Activated naive CD8-positive, alpha-beta T cell treated with anti-CD3 and anti-CD28 coated beads, Interleukin-2, amount 50 U/mL, for 24 hours (primary cell): ENCODE data around the gene EIF4E2.

Source experiments
- ATAC-seq: fragments of 150-1000 bp; cut with Tn5 transposase; one replicate; pipeline ENCODE4 v1.10.0; 2021
- DNase-seq: peaks from one replicate; pipeline ENCODE4 v3.0.0; 2021
- H3K27ac Mint-ChIP-seq: one replicate; pipeline ENCODE4 v1.8.0; 2021; ENCODE audit warnings: mild to moderate bottlenecking, mixed read lengths
- H3K27me3 Mint-ChIP-seq: one replicate; pipeline ENCODE4 v1.8.0; 2021; ENCODE audit warnings: mixed read lengths
- H3K36me3 Mint-ChIP-seq: one replicate; pipeline ENCODE4 v1.8.0; 2021; ENCODE audit warnings: low read depth, mixed read lengths
- H3K4me1 Mint-ChIP-seq: one replicate; pipeline ENCODE4 v1.8.0; 2021; ENCODE audit warnings: mixed read lengths
- H3K4me3 Mint-ChIP-seq: one replicate; pipeline ENCODE4 v1.8.0; 2021; ENCODE audit warnings: mild to moderate bottlenecking, moderate library complexity, mixed read lengths
- H3K9me3 Mint-ChIP-seq: one replicate; pipeline ENCODE4 v1.8.0; 2021; ENCODE audit warnings: mixed read lengths

EIF4E2 gene

GRCh38 chr2:232516551-232516950 is 33.9 kb upstream of the EIF4E2 start:
- Mint-ChIP-seq H3K9me3 (no peaks in the 10 kb centered on the region), H3K4me1 (peaks cover 2% of the 10 kb centered on the region), H3K4me3 (no peak overlapping the region), H3K27me3 (peaks cover 23% of the 10 kb centered on the region), H3K27ac (no peak overlapping the region), H3K36me3 (no peaks in the 10 kb centered on the region)
- DNase-seq (no peak), ATAC-seq (no peak)

DNA sequence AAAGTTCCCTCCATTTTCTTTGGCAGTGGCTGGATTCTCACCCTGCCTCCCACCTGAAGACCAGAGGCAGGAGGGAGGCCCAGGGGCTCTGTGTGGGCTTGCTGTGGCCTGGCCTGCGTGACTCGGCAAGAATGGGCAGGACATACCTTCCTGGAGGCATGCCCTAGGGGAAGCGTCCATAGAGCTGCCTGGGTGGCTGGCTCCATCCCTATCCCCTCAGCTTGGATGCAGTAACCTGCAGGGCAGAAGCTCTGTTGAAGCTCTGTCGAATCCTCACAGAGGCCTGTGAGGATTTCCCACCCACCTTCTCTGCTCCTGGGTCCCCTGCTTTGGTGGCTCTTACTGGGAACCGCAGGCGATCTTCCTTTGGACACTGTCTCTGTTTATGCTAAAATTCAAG is 31.6 kb upstream of the EIF4E2 start:
- DNase-seq, result no peak
- H3K27ac Mint-ChIP-seq, result no peak overlapping the region

DNA sequence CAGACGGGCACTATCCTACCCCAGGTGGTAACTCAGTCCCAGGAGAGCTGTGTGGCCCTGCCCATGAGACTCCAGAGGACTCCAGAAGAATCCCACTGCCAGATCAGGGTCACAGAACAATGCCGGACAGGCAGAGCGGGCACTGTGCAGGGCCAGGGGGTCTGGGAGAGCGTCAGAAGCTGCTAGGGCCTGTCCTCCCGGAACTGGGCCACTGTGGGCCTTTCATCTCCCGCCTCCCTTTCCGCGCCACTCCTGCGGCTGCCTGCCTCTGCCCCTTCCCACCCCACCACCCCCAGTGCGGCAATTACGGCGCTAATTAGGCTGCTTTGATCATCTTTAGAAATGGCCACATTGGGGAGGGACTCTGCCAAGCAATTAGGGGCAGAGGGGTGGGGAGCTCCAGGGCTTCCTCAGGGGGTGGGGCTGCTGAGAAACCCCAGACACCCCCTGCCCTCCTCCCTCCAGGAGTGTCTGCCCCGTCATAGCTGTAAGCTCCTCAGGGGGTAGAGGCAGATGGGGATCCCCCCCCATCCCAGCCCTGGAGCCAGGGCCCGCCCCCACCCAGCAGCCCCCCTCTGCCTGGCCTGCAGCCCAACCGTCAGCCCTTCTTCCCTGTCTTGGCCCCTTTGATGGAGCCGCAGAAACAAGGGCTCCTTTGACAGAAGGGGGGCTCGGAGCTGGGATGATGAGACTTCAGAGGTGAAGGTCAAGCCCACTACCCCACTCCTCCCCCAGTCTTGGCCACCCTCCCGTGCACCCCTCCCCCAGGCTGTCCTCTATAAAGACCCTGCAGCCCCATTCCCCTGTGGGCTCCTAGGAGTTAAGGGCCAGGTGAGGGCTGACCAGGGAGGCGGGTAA is 30.7 kb upstream of the EIF4E2 start, which contains the start of gene PRSS56:
Gene PRSS56, plus strand, starts transcription at position 808 of the 858 bp plus-strand sequence. CDS start 211 bp downstream, outside the sequence.
- Mint-ChIP-seq H3K4me1 (peaks cover 5% of the 10 kb centered on the region), H3K36me3 (no peaks in the 10 kb centered on the region), H3K27me3 (peaks cover 31% of the 10 kb centered on the region), H3K4me3 (no peak within 1 kb of the TSS), H3K27ac (no peak within 1 kb of the TSS), H3K9me3 (no peaks in the 10 kb centered on the region)
- no peak for ATAC-seq
- no peak for DNase-seq

More for the DNA sequence above, 31.6 kb upstream of the EIF4E2 start:
- H3K9me3 Mint-ChIP-seq, result no peaks in the 10 kb centered on the region
- ATAC-seq, result no peak
- no peak overlapping the region for H3K4me3 Mint-ChIP-seq
- H3K36me3 Mint-ChIP-seq, result no peaks in the 10 kb centered on the region
- H3K27me3 Mint-ChIP-seq, result peaks cover 28% of the 10 kb centered on the region
- peaks cover 3% of the 10 kb centered on the region for H3K4me1 Mint-ChIP-seq

GRCh38 chr2:232520489-232520888 is 30.0 kb upstream of the EIF4E2 start:
- Mint-ChIP-seq H3K27me3 (peaks cover 32% of the 10 kb centered on the region), H3K4me1 (peaks cover 5% of the 10 kb centered on the region), H3K9me3 (no peaks in the 10 kb centered on the region), H3K36me3 (no peaks in the 10 kb centered on the region), H3K27ac (no peak overlapping the region), H3K4me3 (no peak overlapping the region)
- ATAC-seq, result no peak
- DNase-seq, result no peak

DNA sequence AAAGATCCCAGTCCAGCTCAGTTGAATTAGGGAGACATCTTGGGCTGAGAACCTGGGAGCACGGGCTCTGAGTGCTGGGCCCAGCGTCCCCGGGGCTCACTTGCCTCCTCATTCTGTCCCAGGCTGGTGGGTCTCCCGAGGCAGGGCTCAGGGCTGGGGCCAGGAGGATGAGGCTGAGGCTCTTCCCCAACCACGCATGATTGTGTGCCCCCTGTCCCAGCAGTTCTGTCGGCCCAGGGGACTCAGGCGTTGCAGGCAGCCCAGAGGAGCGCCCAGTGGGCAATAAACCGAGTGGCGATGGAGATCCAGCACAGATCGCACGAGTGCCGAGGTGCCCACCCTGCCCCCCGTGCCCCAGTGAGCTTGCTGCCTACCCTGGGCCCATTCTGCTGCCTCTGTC is 29.4 kb upstream of the EIF4E2 start:
- Mint-ChIP-seq H3K4me3 (no peak overlapping the region), H3K36me3 (no peaks in the 10 kb centered on the region), H3K4me1 (peaks cover 5% of the 10 kb centered on the region), H3K9me3 (no peaks in the 10 kb centered on the region), H3K27ac (no peak overlapping the region), H3K27me3 (peaks cover 34% of the 10 kb centered on the region)
- DNase-seq, result no peak
- no peak for ATAC-seq

GRCh38 chr2:232521959-232522622 is 28.4 kb upstream of the EIF4E2 start:
- no peak overlapping the region for H3K4me3 Mint-ChIP-seq
- no peaks in the 10 kb centered on the region for H3K9me3 Mint-ChIP-seq
- peak; percentile 82 for DNase-seq
- peaks cover 5% of the 10 kb centered on the region for H3K4me1 Mint-ChIP-seq
- ATAC-seq, result peak; percentile 57
- no peaks in the 10 kb centered on the region for H3K36me3 Mint-ChIP-seq
- H3K27me3 Mint-ChIP-seq, result peaks cover 41% of the 10 kb centered on the region
- no peak overlapping the region for H3K27ac Mint-ChIP-seq

DNA sequence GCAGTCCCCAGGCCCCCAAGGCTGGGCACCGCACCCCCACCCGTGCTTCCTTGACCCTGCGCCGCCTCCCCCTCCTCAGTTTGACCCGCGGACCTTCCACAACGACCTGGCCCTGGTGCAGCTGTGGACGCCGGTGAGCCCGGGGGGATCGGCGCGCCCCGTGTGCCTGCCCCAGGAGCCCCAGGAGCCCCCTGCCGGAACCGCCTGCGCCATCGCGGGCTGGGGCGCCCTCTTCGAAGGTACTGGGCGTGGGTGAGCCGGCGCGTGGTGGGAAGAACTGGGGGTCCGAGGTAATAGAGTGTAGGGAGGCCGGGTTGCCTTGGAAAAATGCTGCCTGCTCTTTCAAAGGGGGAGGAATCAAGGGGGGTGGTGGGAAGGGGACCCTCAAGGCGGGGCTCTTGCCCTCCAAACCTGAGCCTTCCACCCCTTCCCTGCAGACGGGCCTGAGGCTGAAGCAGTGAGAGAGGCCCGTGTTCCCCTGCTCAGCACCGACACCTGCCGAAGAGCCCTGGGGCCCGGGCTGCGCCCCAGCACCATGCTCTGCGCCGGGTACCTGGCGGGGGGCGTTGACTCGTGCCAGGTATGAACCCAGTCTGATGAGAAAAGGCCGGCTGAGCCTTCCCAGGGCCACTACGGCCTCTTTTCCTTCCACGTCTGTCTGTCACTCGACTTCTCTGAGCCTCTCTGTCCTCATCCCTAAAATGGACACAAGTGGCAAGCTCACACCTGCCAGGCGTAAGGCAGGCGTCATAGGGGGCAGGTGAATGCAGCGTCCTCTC is 27.7 kb upstream of the EIF4E2 start:
- Mint-ChIP-seq H3K27ac (no peak overlapping the region), H3K9me3 (no peaks in the 10 kb centered on the region), H3K4me1 (peaks cover 5% of the 10 kb centered on the region), H3K36me3 (no peaks in the 10 kb centered on the region), H3K4me3 (no peak overlapping the region), H3K27me3 (peaks cover 44% of the 10 kb centered on the region)
- DNase-seq (no peak), ATAC-seq (no peak)

DNA sequence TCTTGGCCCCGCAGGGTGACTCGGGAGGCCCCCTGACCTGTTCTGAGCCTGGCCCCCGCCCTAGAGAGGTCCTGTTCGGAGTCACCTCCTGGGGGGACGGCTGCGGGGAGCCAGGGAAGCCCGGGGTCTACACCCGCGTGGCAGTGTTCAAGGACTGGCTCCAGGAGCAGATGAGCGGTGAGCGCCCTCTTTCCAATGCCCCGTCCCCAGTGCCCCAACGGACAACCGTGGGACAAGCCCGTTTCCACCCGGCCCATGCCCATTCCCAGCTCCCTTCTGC is 27.1 kb upstream of the EIF4E2 start:
- Mint-ChIP-seq H3K27me3 (peaks cover 48% of the 10 kb centered on the region), H3K9me3 (no peaks in the 10 kb centered on the region), H3K4me1 (peaks cover 5% of the 10 kb centered on the region), H3K27ac (no peak overlapping the region), H3K4me3 (no peak overlapping the region), H3K36me3 (no peaks in the 10 kb centered on the region)
- ATAC-seq (no peak), DNase-seq (no peak)

DNA sequence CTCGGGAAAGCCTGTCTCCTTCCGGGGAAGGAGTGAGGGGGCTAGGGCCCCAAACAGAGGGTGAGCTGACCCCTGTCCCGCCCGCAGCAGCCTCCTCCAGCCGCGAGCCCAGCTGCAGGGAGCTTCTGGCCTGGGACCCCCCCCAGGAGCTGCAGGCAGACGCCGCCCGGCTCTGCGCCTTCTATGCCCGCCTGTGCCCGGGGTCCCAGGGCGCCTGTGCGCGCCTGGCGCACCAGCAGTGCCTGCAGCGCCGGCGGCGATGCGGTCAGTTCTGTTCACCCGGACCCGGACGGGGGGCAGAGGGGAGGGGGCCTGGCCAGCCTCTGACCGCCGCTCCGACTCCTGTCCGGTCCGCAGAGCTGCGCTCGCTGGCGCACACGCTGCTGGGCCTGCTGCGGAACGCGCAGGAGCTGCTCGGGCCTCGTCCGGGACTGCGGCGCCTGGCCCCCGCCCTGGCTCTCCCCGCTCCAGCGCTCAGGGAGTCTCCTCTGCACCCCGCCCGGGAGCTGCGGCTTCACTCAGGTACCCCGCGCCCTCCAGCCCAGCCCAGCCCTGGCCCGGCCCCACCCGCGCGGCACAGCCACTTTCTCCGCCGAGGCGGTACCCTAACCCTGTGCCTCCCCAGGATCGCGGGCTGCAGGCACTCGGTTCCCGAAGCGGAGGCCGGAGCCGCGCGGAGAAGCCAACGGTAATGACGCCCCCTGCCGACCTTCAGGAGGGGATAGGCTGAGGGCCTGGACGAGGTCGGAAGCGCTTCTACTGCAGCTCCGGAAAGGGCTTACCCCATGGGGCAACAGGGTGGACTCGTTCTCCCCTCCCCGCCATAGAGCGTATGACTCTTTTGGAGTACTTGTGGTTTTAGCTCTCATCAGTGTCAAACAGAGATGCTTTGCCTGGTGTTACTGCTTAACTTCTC is 26.5 kb upstream of the EIF4E2 start:
- ATAC-seq (peak; percentile 59), DNase-seq (peak; percentile 47)
- Mint-ChIP-seq H3K27ac (no peak overlapping the region), H3K4me1 (peaks cover 9% of the 10 kb centered on the region), H3K36me3 (no peaks in the 10 kb centered on the region), H3K9me3 (no peaks in the 10 kb centered on the region), H3K27me3 (peaks cover 46% of the 10 kb centered on the region), H3K4me3 (no peak overlapping the region)

DNA sequence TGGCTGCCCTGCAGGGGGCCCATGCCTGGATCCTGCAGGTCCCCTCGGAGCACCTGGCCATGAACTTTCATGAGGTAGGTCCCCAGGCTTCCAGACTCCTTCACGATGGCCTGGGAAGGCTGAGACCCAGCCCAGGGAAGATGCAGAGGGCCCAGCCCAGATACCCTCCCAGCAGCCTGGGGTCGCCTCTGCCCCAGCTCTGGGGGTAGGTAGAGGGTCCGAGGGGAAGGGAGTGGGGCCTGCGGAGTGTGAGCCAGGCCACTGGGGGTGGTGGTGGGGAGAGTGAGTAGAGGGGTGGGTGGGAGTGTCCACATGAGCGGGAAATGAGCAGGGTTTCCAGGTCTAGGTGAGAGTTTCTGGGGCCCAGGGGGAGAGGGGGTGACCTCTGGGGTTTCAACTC is 25.7 kb upstream of the EIF4E2 start:
- Mint-ChIP-seq H3K27me3 (peaks cover 40% of the 10 kb centered on the region), H3K9me3 (no peaks in the 10 kb centered on the region), H3K36me3 (no peaks in the 10 kb centered on the region), H3K4me1 (peaks cover 11% of the 10 kb centered on the region), H3K4me3 (no peak overlapping the region), H3K27ac (no peak overlapping the region)
- DNase-seq (no peak), ATAC-seq (no peak)

DNA sequence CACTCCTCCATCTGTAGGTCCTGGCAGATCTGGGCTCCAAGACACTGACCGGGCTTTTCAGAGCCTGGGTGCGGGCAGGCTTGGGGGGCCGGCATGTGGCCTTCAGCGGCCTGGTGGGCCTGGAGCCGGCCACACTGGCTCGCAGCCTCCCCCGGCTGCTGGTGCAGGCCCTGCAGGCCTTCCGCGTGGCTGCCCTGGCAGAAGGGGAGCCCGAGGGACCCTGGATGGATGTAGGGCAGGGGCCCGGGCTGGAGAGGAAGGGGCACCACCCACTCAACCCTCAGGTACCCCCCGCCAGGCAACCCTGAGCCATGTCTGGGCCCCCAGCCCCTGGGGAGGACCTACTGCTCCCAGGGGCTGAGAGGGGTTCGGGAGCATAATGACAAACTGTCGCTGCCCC is 25.3 kb upstream of the EIF4E2 start:
- no peaks in the 10 kb centered on the region for H3K9me3 Mint-ChIP-seq
- ATAC-seq, result no peak

DNA sequence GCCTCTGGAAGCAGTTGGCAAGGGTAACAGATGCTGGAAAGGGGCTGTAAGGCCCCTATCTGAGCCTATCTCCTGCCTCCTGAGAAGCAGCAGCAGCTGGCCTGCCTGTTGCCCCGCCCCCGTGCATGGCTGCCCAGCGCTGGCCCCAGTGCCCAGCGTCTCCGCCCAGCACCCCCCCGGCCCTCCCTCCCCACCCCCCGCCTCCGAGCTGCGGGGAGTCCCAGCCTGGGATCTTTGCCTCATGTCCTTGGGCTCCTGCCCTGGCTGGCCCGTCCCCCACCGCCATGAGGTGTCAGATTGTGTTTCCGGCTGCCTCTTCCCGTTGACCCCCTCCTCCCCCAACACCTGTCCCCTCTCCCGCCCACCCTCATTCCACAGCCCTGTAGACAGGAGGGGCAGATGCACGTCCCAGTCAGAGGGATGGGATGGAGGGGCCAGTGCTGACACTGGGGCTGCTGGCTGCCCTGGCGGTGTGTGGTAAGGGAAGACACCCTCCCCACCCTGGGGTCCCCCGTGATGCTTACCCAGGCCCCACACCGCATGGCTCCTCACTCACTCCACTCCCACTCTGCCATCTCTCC is 24.6 kb upstream of the EIF4E2 start, which contains the start of gene CHRND:
Gene CHRND, plus strand, starts transcription at position 370 of the 581 bp plus-strand sequence. Its CDS starts 56 bp downstream, at position 426.
- peaks cover 35% of the 10 kb centered on the region for H3K27me3 Mint-ChIP-seq
- H3K36me3 Mint-ChIP-seq, result no peaks in the 10 kb centered on the region
- no peak for DNase-seq
- no peak within 1 kb of the TSS for H3K27ac Mint-ChIP-seq
- H3K9me3 Mint-ChIP-seq, result no peaks in the 10 kb centered on the region
- no peak for ATAC-seq
- H3K4me3 Mint-ChIP-seq, result no peak within 1 kb of the TSS
- peaks cover 11% of the 10 kb centered on the region for H3K4me1 Mint-ChIP-seq

More for the DNA sequence above, 25.3 kb upstream of the EIF4E2 start:
- Mint-ChIP-seq H3K4me3 (no peak overlapping the region), H3K36me3 (no peaks in the 10 kb centered on the region), H3K27ac (no peak overlapping the region), H3K27me3 (peaks cover 40% of the 10 kb centered on the region), H3K4me1 (peaks cover 11% of the 10 kb centered on the region)
- DNase-seq, result no peak

- peaks cover 10% of the 10 kb centered on the region for H3K4me1 Mint-ChIP-seq
- no peaks in the 10 kb centered on the region for H3K9me3 Mint-ChIP-seq
- H3K27me3 Mint-ChIP-seq, result peaks cover 34% of the 10 kb centered on the region
- no peak for DNase-seq
- ATAC-seq, result no peak
- H3K36me3 Mint-ChIP-seq, result no peaks in the 10 kb centered on the region
- H3K4me3 Mint-ChIP-seq, result no peak overlapping the region
- H3K27ac Mint-ChIP-seq, result no peak overlapping the region
Observed at GRCh38 chr2:232526372-232526941, 24.0 kb upstream of the EIF4E2 start.
